Activated T-helper 17 cell treated with anti-CD3 and anti-CD28 coated beads, Interleukin-2, amount 50 U/mL, for 72 hours (primary cell): Measurements from ENCODE around the gene PSMB10. TPM values are rescaled to one million over a fixed set of nuclear protein-coding genes. Genes with fewer than 3 reads are reported as not detected.
A peak's percentile ranks its signal among the peaks of the same experiment; 100 is the strongest.

Source experiments
- ATAC-seq: fragments of 150-1000 bp; cut with Tn5 transposase; replicated peaks from 2 replicates; pipeline ENCODE4 v1.10.0; 2021; ENCODE audit warnings: mild to moderate bottlenecking, moderate library complexity
- H3K27ac Mint-ChIP-seq: one replicate; pipeline ENCODE4 v1.8.0; 2022; ENCODE audit warnings: mixed read lengths
- H3K27me3 Mint-ChIP-seq: one replicate; pipeline ENCODE4 v1.8.0; 2022; ENCODE audit warnings: mixed read lengths
- H3K36me3 Mint-ChIP-seq: one replicate; pipeline ENCODE4 v1.8.0; 2022; ENCODE audit warnings: low read depth, mild to moderate bottlenecking, mixed read lengths
- H3K4me1 Mint-ChIP-seq: one replicate; pipeline ENCODE4 v1.8.0; 2022; ENCODE audit warnings: mixed read lengths
- H3K4me3 Mint-ChIP-seq: one replicate; pipeline ENCODE4 v1.8.0; 2022; ENCODE audit warnings: mild to moderate bottlenecking, mixed read lengths
- H3K9me3 Mint-ChIP-seq: one replicate; pipeline ENCODE4 v1.8.0; 2022; ENCODE audit warnings: mixed read lengths
- total RNA-seq, 2 donors: library from RNA; stranded (reverse); gene quantifications; one replicate each; pipeline ENCODE4 v1.2.3, GENCODE V29; 2022

The PSMB10 gene
- total RNA-seq, 2 donors from 2014 or later: 201 to 217 TPM

DNA sequence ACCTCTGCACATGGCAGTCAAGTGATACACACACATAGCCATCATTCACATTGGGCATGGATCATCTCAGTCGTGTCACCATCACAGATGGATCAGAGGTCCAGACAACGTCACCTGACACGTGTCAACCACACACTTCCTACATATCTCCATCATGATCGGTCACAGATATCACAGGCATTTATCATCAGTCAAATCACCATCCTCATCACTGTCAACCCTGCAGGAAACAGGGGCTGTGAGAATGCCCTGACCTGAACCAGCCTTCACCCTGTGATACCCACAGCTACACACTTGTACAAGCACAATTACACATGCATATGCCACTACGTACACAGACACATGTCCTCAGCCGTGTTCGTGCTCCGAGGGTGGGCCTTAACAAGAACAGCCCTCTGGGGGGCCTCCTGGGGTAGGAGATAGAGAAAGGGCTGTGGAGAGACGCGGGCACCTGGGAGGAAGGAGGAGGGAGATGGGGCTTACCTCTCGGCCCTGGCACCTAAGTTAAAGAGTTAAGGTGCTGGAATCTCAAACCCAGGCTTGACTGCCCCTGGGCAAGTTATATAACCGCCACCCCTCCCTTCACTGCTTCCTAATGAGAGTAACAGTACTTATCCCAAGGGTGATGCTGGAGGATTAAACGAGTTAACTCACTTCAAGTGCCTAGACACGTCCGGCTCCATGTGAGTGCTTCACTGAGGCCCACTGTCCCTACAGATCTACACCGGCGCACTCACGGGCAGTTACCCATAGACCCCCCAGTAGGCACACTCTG, 30.7 kb upstream of the PSMB10 start:
- no peaks in the 10 kb centered on the region for H3K9me3 Mint-ChIP-seq
- peak; percentile 34 for ATAC-seq
- peaks cover 16% of the 10 kb centered on the region for H3K4me1 Mint-ChIP-seq
- peak overlapping the region; percentile 88 for H3K27ac Mint-ChIP-seq
- no peaks in the 10 kb centered on the region for H3K36me3 Mint-ChIP-seq
- H3K27me3 Mint-ChIP-seq: no peaks in the 10 kb centered on the region
- H3K4me3 Mint-ChIP-seq: peak overlapping the region; percentile 94

DNA sequence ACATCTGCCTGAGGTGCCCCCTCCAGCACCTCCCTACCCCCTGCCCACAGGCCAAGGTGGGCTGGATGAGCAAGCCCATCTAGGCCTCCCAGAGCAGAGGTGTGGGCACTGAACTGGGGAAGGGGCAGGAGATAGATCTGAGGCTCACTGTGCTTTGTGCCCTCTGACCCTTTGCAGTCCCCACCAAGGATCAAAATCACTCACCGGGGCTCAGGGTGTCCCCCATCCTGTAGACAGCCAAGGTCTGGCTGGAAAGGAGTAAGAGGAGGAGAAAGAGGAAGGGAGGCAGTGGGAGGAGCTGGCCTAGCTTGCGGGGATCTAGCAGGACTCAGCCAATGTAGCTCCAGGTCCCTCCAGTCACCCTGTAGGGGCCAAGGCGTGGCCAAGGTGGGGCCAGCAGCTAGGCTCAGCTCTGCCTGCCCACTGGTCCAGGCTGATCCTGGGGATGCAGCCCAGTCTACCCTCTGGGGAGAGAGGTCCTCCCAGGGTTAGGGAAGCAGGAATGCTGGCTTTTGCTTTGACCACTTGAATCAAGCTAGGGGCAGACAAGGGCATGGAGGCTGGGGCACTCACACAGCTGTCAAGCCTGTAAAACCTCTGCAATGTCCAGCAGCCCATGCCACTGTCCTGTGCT, 30.0 kb upstream of the PSMB10 start:
- Mint-ChIP-seq H3K36me3 (peaks cover under 1% of the 10 kb centered on the region), H3K4me1 (peaks cover 16% of the 10 kb centered on the region), H3K27me3 (no peaks in the 10 kb centered on the region), H3K4me3 (peak overlapping the region; percentile 94), H3K9me3 (no peaks in the 10 kb centered on the region), H3K27ac (peak overlapping the region; percentile 88)
- no peak for ATAC-seq

DNA sequence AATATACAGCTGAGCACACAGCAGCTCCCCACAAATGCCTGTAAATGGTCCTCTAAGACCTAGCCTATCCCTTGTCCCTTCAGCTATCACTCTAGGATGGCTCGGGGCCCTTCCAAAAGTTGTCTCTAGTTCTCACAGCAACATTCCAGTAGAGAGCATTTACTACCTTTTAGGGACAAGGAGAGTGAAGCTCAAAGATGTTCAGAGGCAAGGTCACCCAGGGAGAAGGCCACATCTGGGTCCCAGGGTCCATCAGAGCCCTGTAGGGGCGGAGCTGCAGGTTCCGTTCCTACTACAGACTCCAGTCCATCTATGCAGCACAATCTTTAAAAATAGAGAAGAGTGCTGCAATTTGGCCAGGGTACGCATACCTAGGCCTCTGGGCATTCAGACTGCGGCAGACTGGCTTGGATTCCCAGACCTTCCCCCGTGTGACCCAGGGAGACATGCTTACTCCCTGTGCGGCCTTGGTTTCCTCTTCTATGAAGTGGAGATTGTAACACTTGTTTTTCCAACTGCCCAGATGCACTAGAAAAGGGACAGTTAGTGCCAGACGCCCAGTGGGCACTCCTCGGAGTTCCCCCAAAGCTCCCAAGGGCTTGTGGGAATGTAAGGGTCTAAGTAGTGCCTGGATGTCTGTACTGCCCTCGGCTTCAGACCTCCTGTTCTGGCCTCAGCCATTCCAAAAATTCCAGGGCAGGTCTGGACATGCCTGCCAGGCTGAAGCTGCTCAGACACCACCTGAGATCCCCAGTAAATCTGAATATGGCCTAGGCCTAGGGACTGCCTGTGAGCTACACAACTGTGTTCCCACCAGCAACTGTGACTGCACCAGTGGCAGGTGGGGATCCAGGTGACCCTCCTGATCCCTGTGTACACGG, 29.3 kb upstream of the PSMB10 start:
- Mint-ChIP-seq H3K36me3 (peaks cover 8% of the 10 kb centered on the region), H3K27ac (no peak overlapping the region), H3K4me3 (peak overlapping the region; percentile 94), H3K27me3 (no peaks in the 10 kb centered on the region), H3K9me3 (no peaks in the 10 kb centered on the region), H3K4me1 (peaks cover 16% of the 10 kb centered on the region)
- no peak for ATAC-seq

DNA sequence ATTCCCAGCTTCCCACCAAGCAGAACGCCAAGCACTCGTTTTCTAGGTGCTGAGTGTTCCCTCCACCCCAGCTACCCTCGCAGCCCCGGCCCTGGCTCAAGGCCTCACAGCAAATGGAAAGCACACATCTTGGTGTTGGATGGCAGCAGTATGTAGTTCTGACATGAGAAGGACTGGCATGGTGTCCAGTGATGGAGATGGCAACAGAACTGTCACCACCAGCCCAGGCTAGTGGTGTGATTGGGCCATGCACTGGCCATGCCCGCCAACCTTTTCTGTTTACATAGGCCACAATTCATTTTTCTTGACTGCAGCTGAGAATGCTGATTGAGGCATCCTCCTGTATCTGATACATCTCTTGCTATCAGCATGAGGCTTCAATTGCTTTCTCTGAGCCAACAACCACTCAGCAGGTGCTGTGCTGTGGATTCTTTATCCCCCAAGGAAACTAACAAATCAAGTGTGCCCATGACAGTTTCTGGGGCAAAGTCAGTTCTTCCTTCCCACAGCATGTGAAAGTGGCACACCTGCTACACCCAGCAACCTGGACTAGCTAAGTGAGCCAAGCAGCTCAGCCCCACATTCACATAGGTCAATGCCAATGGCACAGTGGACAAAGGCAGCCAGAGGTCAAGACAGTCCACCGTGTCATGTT, 28.0 kb upstream of the PSMB10 start:
- Mint-ChIP-seq H3K4me1 (peaks cover 17% of the 10 kb centered on the region), H3K27ac (no peak overlapping the region), H3K27me3 (no peaks in the 10 kb centered on the region), H3K4me3 (no peak overlapping the region), H3K36me3 (peaks cover 16% of the 10 kb centered on the region), H3K9me3 (no peaks in the 10 kb centered on the region)
- ATAC-seq: no peak

DNA sequence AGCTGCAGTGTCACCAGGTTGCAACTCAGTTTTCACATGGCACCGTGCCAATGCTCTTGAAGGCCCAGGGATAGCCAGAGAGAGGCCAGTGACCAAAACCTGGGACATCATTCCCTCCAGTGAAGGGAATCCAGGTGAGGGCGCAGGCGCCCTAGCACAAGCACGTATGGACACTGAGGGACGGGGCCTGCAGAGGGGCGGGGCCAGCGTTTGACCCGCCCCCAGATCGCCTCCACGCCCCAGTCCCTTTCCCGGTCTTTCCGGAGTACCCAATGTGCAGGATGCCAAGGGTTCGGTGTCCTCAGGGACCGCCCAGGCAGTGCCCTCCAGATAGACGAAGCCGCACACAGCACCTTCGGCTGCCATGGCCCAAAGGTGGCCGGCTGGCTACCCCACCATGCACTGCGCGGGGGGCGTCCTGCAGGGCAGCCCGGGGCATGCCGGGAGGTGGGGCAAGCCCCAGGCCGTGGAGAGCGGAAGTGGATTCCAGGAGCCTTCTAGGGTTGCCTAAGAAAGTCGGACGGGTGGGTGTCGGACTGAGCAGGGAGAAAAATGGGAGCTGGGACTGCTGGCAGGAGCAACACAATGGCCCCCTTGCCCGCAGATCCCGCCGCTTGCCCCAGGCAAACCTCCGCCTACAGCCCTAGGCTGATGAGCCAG, 27.1 kb upstream of the PSMB10 start:
- no peak overlapping the region for H3K4me3 Mint-ChIP-seq
- ATAC-seq: no peak
- H3K36me3 Mint-ChIP-seq: peaks cover 17% of the 10 kb centered on the region
- no peaks in the 10 kb centered on the region for H3K9me3 Mint-ChIP-seq
- H3K27me3 Mint-ChIP-seq: no peaks in the 10 kb centered on the region
- no peak overlapping the region for H3K27ac Mint-ChIP-seq
- peaks cover 11% of the 10 kb centered on the region for H3K4me1 Mint-ChIP-seq

DNA sequence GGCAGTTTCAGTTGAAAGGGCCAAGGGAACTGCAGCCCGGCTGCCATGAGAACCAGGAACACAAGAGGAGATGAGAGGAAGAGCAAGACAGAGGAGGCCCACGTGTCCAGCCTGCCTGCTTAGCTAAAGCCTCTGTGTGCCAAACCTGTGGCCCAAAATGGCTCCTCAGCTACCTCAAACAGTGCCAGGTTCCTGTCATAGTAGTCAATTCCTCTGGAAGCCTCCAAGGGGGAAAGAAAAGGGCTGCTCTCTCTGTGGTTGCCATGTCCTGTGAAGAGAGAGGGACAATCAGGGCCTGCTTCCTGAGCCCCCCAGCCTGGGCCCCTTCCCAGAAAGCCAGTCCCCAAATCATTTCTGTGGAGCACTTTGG, 26.6 kb upstream of the PSMB10 start:
- H3K27me3 Mint-ChIP-seq: no peaks in the 10 kb centered on the region
- H3K36me3 Mint-ChIP-seq: peaks cover 22% of the 10 kb centered on the region
- H3K4me3 Mint-ChIP-seq: no peak overlapping the region
- H3K27ac Mint-ChIP-seq: no peak overlapping the region
- H3K9me3 Mint-ChIP-seq: no peaks in the 10 kb centered on the region
- ATAC-seq: no peak
- peaks cover 11% of the 10 kb centered on the region for H3K4me1 Mint-ChIP-seq

DNA sequence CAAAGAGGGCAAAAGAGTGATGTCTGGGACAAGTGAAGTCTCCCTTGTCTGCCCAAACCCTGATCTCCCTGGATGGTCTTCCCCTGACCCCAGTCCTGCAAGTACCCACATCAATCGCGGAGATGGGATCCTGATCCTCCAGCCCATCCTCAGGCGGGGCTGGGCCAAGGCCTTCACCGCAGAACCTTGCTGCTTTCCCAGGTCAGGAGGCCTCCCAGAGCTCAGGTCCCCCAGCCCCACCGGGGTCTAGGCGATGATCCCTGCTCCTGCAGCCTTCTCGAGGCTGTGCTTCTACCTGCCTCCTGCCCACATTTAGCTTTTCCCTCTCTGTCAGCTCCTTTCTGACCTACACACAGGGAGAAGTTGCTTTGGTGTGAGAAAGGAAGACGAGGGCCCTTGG, 25.5 kb upstream of the PSMB10 start:
- H3K27ac Mint-ChIP-seq: no peak overlapping the region
- no peak for ATAC-seq
- no peaks in the 10 kb centered on the region for H3K27me3 Mint-ChIP-seq
- H3K4me1 Mint-ChIP-seq: peaks cover 7% of the 10 kb centered on the region
- peaks cover 31% of the 10 kb centered on the region for H3K36me3 Mint-ChIP-seq
- no peak overlapping the region for H3K4me3 Mint-ChIP-seq
- no peaks in the 10 kb centered on the region for H3K9me3 Mint-ChIP-seq

DNA sequence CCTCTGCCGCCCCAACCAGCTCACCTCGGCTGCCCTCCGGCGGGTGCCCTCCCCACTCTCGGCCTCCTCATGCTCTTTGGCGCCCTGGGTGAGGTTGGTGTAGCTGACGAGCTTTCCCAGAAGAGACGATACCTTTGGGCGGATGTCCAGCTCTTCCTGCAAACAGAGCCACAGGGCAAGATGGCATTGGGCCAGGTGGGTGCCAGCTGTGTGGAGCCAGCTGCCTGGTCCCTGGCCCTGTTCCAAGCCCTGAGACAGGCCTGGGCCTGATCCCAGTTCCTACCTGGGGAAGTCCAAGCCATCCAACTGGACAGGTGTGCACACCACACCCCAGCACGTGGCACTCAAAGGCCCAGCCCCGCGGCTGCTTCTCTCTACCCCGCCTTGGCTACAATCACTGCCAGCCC, 24.9 kb upstream of the PSMB10 start:
- no peak for ATAC-seq
- no peak overlapping the region for H3K4me3 Mint-ChIP-seq
- H3K27me3 Mint-ChIP-seq: no peaks in the 10 kb centered on the region
- peaks cover 4% of the 10 kb centered on the region for H3K4me1 Mint-ChIP-seq
- H3K27ac Mint-ChIP-seq: no peak overlapping the region
- peaks cover 31% of the 10 kb centered on the region for H3K36me3 Mint-ChIP-seq
- no peaks in the 10 kb centered on the region for H3K9me3 Mint-ChIP-seq

DNA sequence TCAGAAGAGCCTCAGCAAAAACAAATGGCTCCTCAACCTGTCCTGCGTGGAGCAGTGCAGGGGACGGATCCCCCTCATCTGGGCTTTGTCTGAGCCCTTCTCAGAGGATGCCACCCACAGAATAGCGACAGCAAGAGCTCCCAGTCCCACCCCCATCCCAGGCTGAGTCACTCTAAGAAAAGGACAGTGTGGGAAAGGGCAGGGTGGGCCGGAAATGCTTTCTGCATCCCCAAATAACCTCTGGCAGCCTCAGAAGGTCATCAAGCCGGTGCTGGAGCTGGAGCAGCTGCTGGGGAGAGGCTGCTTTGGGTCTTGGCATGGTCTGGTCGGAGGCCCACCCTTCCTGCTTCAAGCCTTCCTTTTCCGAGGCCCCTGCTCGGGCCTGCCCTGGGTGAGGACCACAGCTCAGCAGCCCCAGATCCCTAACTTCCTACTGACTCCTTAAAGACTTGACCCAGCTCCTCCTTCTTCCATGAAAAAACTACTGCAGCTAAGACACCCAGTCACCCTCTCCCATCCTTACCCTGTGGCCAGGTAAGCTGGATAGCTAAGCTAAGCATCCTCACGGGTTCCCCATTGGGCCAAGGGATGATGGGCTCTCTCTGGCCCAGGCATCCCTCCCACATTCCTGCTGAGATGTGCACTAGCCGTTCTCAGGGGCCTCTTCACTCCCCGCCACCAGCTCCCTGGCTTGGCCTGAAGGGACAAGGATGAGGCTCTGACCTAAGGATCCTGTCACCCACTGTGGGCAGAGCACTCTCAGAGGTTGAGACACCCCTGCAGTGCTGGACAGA, 23.1 kb upstream of the PSMB10 start:
- no peaks in the 10 kb centered on the region for H3K27me3 Mint-ChIP-seq
- H3K9me3 Mint-ChIP-seq: no peaks in the 10 kb centered on the region
- H3K36me3 Mint-ChIP-seq: peaks cover 36% of the 10 kb centered on the region
- H3K4me1 Mint-ChIP-seq: peaks cover 4% of the 10 kb centered on the region
- peak overlapping the region; percentile 37 for H3K27ac Mint-ChIP-seq
- no peak for ATAC-seq
- no peak overlapping the region for H3K4me3 Mint-ChIP-seq

DNA sequence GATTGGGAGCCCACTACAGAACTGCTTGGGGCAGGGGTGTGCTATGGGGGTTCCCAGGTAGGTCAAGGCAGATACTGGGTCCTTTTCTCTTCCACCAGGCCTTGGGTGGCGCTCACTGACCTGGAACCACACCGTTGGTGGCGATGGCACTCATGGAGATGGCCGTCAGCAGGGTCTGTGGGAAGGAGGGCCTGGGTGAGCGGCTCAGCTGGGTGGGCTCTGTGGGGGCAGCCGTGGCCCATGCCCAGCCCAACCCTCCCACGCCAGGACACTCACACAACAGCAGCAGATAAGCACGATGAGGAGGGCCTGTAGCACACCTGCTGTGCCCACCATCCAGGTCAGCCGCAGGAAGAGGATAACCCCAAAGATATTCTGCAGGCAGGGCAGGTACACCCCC, 21.0 kb upstream of the PSMB10 start:
- ATAC-seq: no peak
- peaks cover 46% of the 10 kb centered on the region for H3K36me3 Mint-ChIP-seq
- H3K27me3 Mint-ChIP-seq: no peaks in the 10 kb centered on the region
- no peak overlapping the region for H3K4me3 Mint-ChIP-seq
- no peak overlapping the region for H3K27ac Mint-ChIP-seq
- no peaks in the 10 kb centered on the region for H3K9me3 Mint-ChIP-seq
- peaks cover 4% of the 10 kb centered on the region for H3K4me1 Mint-ChIP-seq

DNA sequence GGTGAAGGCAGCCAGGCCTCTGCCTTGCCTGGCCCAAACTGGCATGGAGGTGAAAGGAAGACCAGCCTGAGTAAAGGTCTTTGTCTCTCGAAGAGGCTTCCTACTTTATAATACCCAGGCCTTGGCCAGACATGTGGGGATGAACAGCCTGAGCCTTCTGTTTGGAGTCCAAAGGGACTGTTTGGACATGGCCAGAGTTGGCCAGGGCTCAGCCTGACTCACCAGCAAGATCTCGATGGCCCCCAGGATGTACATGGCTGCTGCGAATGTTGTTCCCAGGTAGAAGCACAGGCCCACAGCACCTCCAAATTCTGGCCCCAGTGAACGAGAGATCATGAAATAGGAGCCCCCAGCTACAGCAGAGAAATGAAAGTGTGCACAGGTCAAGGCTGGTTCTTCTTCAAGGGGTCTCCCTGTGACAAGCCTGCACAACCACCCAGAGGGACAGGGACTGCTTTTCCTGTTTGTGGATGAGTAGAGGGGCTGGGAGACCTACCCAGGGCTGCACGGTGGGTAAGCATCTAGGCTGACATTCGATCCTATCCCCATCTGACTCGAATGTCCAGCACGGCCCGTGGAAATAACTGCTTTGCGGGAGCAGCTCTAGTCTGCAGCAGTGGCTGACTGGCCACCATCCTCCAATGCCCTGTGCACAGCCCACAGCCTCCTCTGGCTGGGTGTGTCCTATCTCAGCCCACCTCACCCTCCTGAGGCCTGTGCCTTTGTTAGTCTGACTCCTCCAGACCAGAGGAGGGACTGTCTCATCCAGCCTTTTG, 18.0 kb upstream of the PSMB10 start:
- no peak overlapping the region for H3K27ac Mint-ChIP-seq
- no peak for ATAC-seq
- H3K4me1 Mint-ChIP-seq: no peaks in the 10 kb centered on the region

DNA sequence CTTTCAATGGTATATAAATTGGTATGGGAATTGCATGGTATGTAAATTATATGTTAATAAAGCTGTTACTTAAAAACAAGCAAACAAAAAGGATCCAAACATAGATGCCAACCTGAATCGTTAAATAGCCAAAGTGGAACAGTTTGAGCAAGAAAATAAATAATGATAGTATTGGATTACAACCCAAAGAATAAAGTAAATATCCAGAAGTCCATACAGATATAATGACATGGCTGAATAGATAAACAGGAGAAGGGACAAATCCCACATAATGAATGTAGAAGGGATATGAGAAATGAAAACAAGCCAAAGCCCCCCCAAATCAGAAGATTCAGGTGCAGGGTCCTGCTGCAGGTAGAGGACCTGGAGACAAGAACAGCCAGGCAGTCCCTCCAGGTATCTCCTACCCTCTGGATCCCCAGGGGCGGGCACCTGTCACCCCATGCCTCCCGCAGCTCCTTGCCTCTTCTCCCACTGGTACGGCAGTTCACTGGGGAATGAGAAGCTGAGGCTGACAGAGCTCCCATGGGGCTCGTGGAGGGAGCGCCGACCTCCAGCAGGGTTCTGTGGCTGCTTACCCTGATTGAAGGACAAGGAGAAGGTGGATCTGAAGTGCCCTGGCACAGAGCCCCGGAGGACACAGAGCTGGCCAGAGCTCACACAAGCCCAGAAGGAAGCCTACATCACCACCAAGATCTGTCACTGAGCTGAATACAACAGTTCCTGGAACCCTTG, 17.2 kb upstream of the PSMB10 start:
- Mint-ChIP-seq H3K4me1 (no peaks in the 10 kb centered on the region), H3K27me3 (no peaks in the 10 kb centered on the region), H3K36me3 (peaks cover 36% of the 10 kb centered on the region), H3K4me3 (no peak overlapping the region), H3K27ac (no peak overlapping the region), H3K9me3 (no peaks in the 10 kb centered on the region)
- ATAC-seq: no peak

More for the DNA sequence above, 18.0 kb upstream of the PSMB10 start:
- no peaks in the 10 kb centered on the region for H3K27me3 Mint-ChIP-seq
- H3K4me3 Mint-ChIP-seq: no peak overlapping the region
- H3K36me3 Mint-ChIP-seq: peaks cover 37% of the 10 kb centered on the region
- H3K9me3 Mint-ChIP-seq: no peaks in the 10 kb centered on the region
